ENCODE data around the gene ATF7IP.

The ATF7IP gene

DNA sequence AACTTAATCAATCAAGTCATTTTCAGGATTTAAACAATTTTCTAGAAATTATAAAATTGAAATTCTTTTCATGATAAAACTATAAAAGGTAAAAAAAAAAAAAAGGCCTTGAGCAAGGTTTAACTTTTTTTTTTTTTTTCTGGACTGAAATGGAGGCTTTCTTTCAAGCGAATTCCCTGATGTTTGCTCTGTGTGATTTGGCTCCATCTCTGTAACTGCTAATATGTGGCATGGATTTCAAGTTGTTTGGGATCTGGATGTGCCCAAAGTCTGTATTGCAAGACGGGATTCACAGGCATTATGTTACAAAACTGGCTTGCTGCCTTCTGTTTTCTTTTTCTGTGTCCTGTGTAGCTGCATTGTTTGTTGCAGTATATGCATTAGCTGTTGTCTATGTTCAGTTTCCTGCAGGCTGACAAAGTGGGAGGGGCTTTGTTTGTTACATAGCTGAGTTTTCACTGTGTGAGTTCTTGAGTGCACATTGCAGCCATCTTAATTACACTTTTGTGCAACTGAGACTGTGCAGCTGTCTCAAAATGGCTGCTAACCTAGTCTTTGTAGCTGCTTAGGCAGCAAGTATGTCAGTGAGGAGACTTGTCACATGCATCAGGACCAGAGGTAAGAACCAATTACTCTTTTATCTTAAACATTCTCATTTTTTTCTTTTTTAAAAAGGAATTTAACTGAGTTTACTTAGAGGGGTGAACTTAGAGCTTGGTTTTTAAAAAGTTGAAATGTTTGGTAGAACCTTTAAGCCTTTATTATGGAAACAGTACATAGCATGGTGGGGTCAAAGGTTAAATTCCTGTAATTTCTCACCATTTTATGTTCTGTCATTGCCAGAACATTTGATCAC lies 19.5 kb downstream of the ATF7IP start:
- peak overlapping the region; percentile 48 for H3K4me3 ChIP-seq (replicated peaks; ENCODE audit: low read depth, low read length)
- TF ChIP-seq, protein P1, sequence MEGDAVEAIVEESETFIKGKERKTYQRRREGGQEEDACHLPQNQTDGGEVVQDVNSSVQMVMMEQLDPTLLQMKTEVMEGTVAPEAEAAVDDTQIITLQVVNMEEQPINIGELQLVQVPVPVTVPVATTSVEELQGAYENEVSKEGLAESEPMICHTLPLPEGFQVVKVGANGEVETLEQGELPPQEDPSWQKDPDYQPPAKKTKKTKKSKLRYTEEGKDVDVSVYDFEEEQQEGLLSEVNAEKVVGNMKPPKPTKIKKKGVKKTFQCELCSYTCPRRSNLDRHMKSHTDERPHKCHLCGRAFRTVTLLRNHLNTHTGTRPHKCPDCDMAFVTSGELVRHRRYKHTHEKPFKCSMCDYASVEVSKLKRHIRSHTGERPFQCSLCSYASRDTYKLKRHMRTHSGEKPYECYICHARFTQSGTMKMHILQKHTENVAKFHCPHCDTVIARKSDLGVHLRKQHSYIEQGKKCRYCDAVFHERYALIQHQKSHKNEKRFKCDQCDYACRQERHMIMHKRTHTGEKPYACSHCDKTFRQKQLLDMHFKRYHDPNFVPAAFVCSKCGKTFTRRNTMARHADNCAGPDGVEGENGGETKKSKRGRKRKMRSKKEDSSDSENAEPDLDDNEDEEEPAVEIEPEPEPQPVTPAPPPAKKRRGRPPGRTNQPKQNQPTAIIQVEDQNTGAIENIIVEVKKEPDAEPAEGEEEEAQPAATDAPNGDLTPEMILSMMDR (IDR thresholded peaks at IDR 0.05; ENCODE audit: low read length, missing control alignments): no peak

DNA sequence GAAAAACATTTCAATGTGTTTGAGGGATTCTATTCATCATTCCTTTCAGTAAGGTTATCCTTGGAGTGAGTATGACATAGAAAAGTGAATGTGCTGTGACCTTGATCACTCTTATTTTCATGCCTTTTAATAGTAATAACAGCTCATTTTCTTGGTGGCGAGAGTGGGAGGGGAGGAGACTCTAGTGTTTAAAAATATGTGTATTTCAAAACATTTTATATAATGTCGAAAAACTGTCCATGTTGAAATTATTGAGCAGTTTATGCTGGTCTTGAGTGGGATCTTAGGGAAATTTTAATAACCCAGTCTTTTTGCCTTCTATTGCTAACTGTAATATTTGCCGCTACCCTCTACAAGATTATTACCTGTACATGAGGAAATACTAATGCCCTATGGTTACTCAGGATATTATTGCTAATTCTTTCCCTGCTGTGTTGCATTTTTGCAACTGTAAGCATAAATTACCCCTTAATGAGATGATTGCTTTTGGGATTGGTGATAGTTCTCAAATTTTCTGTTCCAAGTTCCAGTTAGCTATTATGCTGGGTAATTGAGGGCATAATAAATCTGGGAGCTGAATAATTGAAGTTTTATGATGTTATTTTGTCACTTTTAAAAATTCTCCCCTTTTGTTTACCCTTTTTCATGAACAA lies 21.9 kb downstream of the ATF7IP start:
- no peak overlapping the region for H3K4me3 ChIP-seq (replicated peaks; ENCODE audit: low read depth, low read length)
- TF ChIP-seq, protein P1 (IDR thresholded peaks at IDR 0.05; ENCODE audit: low read length, missing control alignments): no peak
- no peak for DNase-seq (ENCODE audit: low read depth)

More for the DNA sequence above, 19.5 kb downstream of the ATF7IP start:
- DNase-seq (ENCODE audit: low read depth): peak; percentile 97

DNA sequence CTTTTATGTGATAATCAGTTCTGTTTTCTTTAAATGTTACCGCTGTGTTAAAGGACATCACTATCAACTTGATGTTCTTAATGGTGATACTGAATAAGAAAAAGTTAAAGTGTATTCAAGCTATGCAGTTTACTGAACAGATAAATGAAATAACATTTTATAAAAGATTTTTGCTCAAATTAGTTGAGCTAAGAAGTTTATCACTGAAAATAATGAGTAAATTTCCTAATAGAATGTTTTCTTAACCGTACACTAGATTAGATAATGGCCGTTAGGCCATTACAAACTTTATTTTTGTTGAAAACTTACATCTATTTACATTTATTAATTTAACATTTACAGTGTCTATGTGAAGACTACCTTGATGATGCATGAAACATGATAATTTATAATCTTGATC lies 25.0 kb downstream of the ATF7IP start:
- H3K4me3 ChIP-seq (replicated peaks; ENCODE audit: low read depth, low read length): no peak overlapping the region
- TF ChIP-seq, protein P1 (IDR thresholded peaks at IDR 0.05; ENCODE audit: low read length, missing control alignments): no peak
- no peak for DNase-seq (ENCODE audit: low read depth)

DNA sequence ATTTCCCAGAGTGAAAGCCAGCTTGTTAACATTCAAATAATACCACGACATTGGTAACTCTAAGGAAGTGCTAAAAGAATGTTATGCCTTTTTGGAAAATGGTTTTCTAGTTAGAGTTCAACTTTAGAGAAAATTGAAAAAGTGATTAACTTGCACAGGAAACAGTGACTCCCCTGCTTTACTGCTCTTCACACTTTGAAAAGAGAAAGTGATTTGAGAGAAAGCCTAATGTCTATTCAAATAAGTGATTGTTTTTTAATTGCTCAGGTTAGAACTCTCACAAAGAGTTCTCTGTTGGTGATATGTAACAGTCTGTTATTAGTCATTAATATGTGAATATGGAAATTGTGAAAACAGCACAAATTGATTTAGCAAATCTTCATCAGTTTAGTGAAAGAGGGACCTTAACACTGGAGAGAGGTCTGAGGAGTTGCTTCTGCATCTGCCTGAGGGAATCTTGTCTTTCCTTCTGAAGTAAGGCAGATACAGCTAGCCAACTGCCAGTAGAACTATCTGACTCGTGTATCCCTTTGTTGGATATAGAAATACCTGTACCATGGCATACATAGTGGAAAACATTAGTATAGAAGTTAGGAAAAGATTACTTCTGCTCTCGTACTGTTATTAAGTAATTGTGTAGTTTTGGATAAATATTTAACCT lies 25.5 kb downstream of the ATF7IP start:
- no peak for DNase-seq (ENCODE audit: low read depth)
- no peak overlapping the region for H3K4me3 ChIP-seq (replicated peaks; ENCODE audit: low read depth, low read length)
- TF ChIP-seq, protein P1 (IDR thresholded peaks at IDR 0.05; ENCODE audit: low read length, missing control alignments): no peak

DNA sequence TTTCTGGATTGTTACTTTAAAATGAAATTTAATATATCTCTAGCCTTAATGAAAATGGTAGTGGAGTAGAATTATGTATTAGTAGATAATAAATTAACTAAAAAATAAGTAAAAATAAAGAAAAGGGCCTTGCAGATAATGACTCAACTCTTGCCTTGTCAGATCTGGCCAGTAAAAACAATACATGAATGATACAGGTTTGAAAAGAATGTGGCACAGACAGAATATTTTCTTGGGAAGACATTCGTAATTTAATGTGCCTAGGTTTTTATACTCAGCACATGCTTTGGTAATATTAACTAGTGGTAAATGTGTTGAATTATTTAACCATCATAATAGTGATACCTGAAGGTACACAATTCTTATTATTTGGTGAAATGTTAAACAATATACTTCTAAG lies 28.3 kb downstream of the ATF7IP start:
- TF ChIP-seq, protein P1 (IDR thresholded peaks at IDR 0.05; ENCODE audit: low read length, missing control alignments): no peak
- no peak overlapping the region for H3K4me3 ChIP-seq (replicated peaks; ENCODE audit: low read depth, low read length)
- peak; percentile 42 for DNase-seq (ENCODE audit: low read depth)

DNA sequence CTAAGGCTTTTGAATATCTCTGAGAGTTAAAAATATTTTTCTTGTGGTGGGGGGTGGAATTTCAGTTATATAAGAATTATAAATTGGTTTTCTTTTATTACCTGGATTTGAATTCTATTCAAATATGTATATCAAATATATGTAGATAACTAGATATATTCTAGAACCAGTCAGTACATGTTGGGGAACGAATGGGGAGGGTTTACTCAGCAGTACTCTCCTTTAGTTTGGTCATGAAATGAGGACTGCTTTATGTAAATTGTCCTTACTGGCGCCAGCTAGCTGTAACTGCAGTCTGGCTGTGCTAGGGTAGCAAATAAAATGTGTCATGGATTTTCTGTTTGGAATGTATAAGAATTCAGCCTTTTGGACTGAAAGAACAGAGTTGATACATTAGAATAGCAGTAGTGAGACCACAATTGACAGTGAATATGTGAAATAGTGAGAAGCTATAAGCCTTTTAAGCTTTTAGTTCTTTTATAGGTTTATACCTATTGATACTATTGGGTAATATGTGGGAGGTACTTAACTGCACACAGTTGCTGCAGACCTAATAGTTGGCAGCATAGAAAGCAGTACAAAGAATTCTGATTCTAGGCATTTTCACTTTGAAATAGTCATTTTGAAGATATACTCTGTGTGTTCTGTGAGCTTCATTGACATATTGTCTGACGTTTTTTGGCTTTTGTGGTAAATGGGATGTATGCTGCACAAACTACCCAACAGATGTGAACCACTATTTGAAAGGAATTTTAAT lies 29.0 kb downstream of the ATF7IP start:
- no peak overlapping the region for H3K4me3 ChIP-seq (replicated peaks; ENCODE audit: low read depth, low read length)
- TF ChIP-seq, protein P1 (IDR thresholded peaks at IDR 0.05; ENCODE audit: low read length, missing control alignments): peak; percentile 12
- DNase-seq (ENCODE audit: low read depth): peak; percentile 84

All from fibroblast of pulmonary artery (primary cell).